Measurements from ENCODE around the gene KIF5B. TPM values are rescaled to one million over a fixed set of nuclear protein-coding genes. Genes with fewer than 3 reads are reported as not detected.
"Not testable (repeated sequence)": the region's sequence is repeated elsewhere in the genome, so short reads cannot be mapped to it uniquely, and the experiment has no call there.

Gene KIF5B
- total and polyA plus RNA-seq, 2 experiments from 2014 or later: 63.5 to 81.8 TPM

GRCh38 chr10:31980471-31980870, 75.8 kb downstream of the KIF5B start (continued):
- TF ChIP-seq REST (IDR thresholded peaks at IDR 0.05; ENCODE audit: unreplicated experiment): no peak

GRCh38 chr10:31979071-31979470, 77.2 kb downstream of the KIF5B start:
- not testable (repeated sequence) for H3K36me3 ChIP-seq (ENCODE audit: insufficient read depth); H3K4me3 Mint-ChIP-seq; H3K4me3 ChIP-seq; H3K9me2 ChIP-seq (ENCODE audit: insufficient read depth); H3K27me3 Mint-ChIP-seq (ENCODE audit: insufficient read depth, low read depth, poor library complexity); ATAC-seq; H3F3A ChIP-seq (replicated peaks; ENCODE audit: low read depth); H3K27ac Mint-ChIP-seq; H4K20me1 ChIP-seq (replicated peaks; ENCODE audit: insufficient read depth); DNase-seq (ENCODE audit: low spot score); H3K27me3 ChIP-seq (ENCODE audit: insufficient read depth); H3K27ac ChIP-seq (ENCODE audit: low read depth); H3K79me2 ChIP-seq (replicated peaks; ENCODE audit: insufficient read depth); H3K4me2 ChIP-seq; H2AFZ ChIP-seq
- H3K4me1 ChIP-seq (ENCODE audit: insufficient read depth): peaks cover 13% of the 10 kb centered on the region; the same call in 1 of the 2 replicates
- peaks cover 17% of the 10 kb centered on the region for H3K4me1 Mint-ChIP-seq
- H3K36me3 Mint-ChIP-seq (ENCODE audit: low read depth): peaks cover 29% of the 10 kb centered on the region
- peaks cover 27% of the 10 kb centered on the region for H3K9me3 Mint-ChIP-seq

- no peak overlapping the region for H3K27ac Mint-ChIP-seq
- TF ChIP-seq CTCF (conservative IDR thresholded peaks at IDR 0.05; ENCODE audit: low read depth in 2 of 2) (no peak), ZNF114 (CRISPR knock-in tag; IDR thresholded peaks at IDR 0.05) (no peak), ZNF462 (CRISPR knock-in tag; IDR thresholded peaks at IDR 0.05) (no peak), ZNF331 (CRISPR knock-in tag; IDR thresholded peaks at IDR 0.05; ENCODE audit: low read depth) (no peak), JUNB (IDR thresholded peaks at IDR 0.05; ENCODE audit: unreplicated experiment) (no peak)
These were observed 78.1 kb downstream of the KIF5B start for GRCh38 chr10:31978156-31978483.

More at GRCh38 chr10:31978156-31978483, 78.1 kb downstream of the KIF5B start:
- no peaks in the 10 kb centered on the region for H3F3A ChIP-seq (replicated peaks; ENCODE audit: low read depth)
- H4K20me1 ChIP-seq (replicated peaks; ENCODE audit: insufficient read depth): no peaks in the 10 kb centered on the region
- no peak overlapping the region for H3K4me2 ChIP-seq
- H3K79me2 ChIP-seq (replicated peaks; ENCODE audit: insufficient read depth): no peaks in the 10 kb centered on the region
- H3K27me3 Mint-ChIP-seq (ENCODE audit: insufficient read depth, low read depth, poor library complexity): peaks cover 3% of the 10 kb centered on the region
- H2AFZ ChIP-seq: no peak overlapping the region
- peaks cover 8% of the 10 kb centered on the region; the same call in 1 of the 2 replicates for H3K36me3 ChIP-seq (ENCODE audit: insufficient read depth)
- peaks cover 17% of the 10 kb centered on the region for H3K4me1 Mint-ChIP-seq
- no peak overlapping the region for H3K4me3 ChIP-seq
- no peak overlapping the region for H3K27ac ChIP-seq (ENCODE audit: low read depth)
- ATAC-seq (no peak), DNase-seq (ENCODE audit: low spot score) (no peak)
- peaks cover 29% of the 10 kb centered on the region for H3K36me3 Mint-ChIP-seq (ENCODE audit: low read depth)
- H3K9me2 ChIP-seq (ENCODE audit: insufficient read depth): no peaks in the 10 kb centered on the region; the same call in 1 of the 2 replicates
- peaks cover 13% of the 10 kb centered on the region; the same call in 1 of the 2 replicates for H3K4me1 ChIP-seq (ENCODE audit: insufficient read depth)
- H3K9me3 Mint-ChIP-seq: peaks cover 27% of the 10 kb centered on the region
- H3K27me3 ChIP-seq (ENCODE audit: insufficient read depth): no peaks in the 10 kb centered on the region
- no peak overlapping the region for H3K4me3 Mint-ChIP-seq

All from GM23338 (cell line).